HG03064 (cell line): ENCODE measurements around the gene LRP1B.

Source experiments
- ATAC-seq: cut with Tn5 transposase; IDR thresholded peaks from one replicate; pipeline ENCODE4 v1.9.1; 2021; ENCODE audit warnings: low read depth; ENCODE audit not compliant: unreplicated experiment

LRP1B gene

DNA sequence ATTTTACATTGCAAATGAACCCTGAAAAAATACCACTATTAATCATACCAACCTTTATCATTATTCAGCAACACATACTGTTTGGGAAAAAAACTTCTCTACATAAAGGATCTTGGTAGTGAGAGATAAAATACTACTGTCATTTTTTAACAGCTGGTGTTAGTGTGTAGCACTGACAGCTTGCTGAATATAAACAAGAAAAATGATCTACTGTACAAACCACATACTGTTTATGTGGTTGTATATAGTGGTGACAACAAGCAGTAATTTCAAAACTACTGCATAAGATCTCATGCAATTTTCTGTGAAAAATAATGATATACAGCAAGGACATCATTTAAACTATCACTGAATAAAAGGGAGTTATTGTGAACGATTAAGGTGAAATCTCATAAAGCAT lies 601.2 kb downstream of the LRP1B start:
- ATAC-seq, result no peak

DNA sequence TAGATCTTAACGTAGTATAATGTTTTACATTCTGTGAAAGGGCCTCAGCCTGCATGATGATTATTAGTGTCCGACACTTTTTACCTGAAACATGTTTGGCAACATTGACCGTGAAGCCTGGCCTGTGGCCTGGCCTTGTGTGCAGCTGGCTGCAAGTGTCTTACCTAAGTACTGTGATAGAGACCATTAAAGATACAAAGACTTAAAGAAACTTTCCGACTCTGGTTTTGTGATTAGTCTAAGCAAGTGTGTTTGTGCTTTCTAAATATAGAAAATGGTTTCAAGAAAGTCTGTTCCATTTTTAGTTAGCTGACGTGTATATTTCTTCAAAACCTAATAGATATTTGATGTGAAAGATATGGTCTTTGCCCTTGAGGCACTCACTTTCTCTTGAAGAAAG lies 601.8 kb downstream of the LRP1B start:
- ATAC-seq, result no peak

DNA sequence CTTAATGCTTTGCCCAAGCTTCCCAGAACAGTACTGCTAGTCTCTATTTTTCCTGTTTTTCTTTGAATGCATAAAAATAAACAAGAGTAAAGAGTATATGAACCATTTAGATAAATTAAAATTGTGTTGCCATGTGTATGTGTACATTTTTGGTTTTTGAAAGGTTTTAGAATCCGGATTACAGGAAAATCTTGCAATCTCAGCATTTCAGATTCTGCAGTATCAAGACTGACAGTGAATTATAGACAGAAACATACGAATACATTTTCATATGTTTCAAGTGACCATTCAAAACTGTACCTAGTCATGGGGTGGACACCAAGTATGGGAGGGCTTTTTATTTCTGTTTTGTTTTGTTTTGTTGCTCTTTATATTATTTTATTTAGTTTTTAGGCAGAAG lies 604.1 kb downstream of the LRP1B start:
- ATAC-seq, result no peak

DNA sequence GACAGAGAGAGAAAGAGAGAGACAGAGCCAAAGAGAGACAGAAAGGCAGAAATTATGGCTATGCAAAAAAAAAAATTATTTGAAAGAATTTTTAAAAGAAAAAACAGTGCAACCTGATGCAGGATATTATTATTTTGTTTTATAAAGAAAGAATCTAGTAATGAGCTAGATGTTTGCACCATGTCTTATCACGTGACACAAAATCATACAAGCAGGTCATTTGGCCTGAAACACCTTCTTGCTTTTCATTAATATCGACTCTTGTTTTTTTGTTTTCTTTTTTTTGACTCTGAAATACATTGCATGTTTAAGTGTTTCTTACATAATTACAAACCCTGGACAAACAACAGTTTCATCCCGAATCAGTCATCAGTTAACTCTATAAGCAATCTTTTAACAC lies 606.0 kb downstream of the LRP1B start:
- no peak for ATAC-seq

DNA sequence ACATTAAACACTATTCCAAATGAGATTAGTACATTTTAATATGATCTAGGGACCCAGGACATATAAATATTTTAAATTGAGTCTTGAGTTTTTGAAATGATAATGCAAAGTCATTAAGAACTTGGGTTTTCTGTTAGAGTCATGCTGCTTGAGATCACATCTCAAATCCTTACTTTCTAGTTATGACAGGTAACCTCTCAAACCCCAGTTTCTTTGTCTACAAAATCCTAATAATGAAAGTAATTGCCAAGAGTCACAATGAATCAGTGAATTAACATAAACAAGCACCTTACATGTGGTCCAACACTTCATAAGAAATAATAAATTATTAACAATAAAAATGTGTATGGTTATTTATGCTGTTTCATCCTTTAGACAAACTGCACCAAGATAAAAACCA lies 607.6 kb downstream of the LRP1B start:
- no peak for ATAC-seq

DNA sequence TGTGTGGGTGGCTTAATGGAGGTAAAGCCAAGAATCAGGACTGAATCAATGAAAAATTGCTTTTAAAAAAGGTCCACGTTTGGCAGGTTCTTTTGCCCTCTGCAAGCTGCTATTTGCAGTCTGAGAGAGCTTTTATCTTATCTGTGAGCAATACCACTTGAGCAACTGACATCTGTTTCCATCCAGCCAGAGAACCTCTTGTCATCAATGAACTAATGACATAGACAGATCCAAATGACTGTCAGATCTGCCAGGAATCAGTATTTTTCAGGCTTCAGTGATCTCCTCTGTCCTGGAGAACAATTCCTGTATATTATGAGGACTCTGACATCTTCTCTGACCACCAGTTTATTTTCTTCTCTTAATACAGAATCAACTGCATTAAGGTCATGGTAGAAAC lies 608.1 kb downstream of the LRP1B start:
- no peak for ATAC-seq

DNA sequence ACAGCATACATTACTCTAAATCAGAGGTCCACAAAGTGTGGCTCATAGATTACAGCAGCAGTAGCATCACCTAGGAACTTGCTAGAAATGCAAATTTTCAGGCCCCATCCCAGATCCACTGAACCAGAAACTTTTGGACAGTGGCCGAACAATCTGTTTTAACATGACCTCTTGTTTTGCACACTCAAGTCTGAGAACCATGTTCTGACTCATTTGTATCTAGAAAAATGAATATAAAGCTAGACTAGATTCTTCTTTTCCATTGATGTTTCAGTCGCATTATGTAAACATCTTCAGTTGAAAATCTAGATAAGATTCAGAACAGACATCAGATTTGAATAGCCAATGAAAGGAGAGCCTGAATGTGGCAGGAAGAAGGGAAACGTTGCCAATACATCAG lies 608.8 kb downstream of the LRP1B start:
- no peak for ATAC-seq

DNA sequence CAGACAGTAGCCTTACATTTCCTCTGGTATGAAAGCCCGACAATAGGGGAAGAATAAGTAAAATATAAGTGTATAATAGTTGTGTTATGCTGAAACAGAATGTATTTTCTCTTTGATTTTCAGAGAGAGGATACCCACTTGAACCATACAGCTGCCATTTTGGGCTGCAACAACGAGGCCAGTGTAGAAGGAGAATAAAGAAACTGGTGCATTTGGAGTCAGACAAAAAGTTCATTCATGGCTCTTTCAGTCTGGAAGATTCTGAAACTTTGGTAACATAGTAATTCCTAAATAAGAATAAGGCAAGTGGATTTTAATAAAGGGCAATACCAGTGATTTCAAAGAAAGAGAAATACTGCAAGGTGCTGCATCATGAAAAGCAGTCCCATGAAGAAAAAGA lies 610.9 kb downstream of the LRP1B start:
- ATAC-seq, result no peak

DNA sequence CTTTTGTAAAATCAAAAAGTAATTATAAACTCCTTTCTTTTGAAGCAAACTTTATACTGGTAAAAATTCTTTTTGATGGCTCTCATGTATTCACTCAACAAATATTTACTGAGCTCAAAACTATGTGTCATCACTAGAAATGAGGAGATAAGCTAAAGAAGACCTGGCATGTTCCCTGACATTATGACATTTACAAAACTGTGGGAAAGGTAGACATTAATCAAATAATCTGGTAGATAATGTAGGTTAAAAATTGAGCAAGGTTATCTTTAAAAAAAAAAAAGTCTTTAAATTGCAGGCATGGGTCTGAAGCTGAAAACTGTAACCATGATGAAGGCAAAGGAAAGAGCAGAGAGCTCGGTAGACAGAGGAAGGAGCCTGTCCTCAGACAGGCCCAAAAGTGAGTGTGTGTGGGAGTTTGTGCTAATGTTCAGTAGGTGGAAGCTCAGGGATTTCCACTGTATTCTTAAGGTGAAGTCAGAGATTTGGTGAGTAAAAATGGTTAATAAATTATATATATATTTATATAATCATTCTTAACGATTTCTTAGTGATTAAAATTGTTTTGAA lies 612.9 kb downstream of the LRP1B start:
- no peak for ATAC-seq

DNA sequence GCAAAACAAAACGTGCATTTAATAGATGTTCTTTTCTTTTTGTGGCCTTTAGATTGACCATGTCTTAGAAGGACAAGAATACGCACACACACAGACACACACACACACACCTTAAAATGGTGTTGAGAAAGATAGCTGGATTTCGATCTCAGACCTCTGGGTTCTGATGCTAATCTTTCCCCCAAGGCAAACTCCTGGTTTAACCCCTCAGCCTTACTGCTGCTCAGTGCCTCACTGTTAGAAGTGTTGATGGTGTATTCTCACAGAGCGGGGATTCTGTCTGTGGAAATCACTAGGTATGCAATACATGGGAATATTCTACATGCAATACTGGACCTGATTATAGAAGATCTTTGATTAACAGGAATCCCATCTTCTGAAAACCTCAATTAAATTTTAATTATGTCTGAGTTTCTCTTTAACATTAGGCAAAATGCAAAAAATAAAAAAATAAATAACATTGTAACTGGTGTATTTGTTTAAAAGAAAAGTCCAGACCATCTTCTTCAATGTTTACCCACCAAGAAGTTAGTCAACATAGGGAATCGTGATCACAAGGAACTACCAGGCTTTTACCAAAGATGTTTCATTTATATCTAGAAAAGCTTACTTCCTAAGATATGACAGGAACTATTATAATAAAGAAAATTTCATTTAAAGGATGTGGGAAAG lies 613.5 kb downstream of the LRP1B start:
- ATAC-seq, result no peak

DNA sequence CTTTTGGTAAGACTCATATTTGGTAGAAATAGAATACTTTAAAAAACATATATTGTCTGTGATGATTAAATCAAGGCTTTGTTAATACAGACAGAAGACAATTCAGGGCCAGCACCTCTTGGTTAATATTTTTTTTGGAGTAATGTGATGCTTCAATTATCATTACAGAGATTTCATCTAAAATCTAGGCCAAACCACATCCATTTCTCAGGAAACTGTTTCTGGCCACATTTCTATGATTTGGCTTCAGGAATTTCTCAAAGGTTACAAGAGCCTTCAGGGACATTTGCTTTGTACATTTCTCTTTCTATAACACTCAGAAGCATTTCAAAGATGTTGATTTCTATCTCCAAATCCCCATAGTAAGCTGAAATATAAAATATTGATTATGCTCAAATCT lies 614.9 kb downstream of the LRP1B start:
- no peak for ATAC-seq

DNA sequence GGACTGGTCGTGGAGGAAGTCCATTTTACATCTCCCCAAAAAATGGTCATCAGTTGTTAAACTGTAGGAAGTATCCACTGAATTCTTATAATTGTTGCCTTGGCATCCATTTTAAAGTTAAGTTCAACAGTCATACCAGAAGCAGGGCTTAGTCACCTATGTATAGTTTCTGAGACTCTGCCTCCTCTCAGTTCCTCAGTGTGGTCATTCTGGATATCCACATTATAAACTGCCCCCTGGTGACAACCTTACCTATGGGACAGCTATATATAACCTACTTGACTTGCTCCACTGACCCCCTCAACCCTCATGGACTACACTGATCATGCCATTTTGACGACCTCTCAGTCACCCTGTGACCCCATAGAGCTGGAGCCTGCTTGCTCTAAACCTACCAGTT lies 617.0 kb downstream of the LRP1B start:
- ATAC-seq, result peak; percentile 100

DNA sequence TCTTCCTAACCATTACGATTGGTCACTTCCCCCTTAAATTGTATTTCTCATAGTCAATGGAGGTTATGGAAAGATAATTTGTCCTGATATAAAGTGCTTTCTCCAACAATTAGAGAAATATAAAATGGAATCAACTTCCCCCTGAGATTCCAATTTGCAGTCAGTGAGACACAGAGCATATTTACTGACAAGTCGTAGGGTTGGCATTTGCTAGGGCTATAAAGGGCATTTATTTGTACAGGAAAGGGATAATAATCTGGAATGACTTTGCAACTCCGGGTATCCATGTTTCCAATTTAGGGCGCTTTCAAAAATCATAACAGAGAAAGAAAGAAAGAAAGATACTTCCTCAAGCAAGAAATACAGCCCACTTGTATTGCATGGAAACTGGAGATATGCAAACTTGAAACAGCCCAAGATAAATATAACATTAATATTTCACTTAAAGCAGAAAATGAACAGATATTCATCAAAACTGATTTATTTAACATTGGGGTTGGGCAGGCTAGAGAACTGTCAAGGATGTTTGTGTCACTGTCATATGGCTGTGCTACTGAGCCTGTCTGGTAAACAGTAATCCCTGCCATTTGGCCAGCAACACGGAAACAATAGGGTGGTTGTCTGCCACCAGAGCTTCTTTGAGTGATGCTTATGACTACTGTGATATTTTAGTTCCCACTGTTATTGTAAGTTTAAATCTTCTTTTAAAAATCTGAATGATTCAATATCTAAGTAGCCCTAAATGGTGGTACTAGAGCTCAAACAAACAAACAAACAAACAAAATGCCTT lies 621.8 kb downstream of the LRP1B start:
- no peak for ATAC-seq

DNA sequence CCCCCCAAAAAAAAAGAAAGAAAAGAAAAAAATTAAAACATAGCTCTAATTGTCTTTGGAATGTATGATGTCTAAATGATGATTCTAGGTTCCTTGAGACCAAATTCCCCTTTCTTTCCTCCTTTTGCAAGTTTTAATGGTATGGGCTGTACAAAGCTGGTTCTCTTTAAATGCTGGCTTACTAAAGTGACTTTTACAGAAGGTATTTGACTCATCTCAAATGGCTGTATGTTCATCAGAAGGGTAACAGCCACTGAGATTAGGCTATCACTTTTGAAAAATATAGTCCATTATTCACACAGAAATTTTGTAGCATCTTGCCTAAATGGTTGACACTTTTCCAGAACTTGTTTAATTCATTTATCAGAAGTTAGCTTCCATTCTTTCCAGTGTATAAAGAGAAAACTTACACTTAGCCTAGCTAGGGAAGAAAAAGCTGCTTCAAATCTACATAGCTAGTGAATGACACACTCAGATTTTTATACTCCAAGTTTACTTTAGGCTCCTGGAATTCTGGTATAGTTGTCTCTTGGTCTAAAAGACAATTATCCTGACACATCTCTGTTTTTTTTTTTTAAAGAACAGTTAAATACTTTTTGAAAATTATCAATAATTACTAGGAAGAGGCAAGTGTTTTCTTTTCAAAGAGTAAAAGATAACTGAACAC lies 622.6 kb downstream of the LRP1B start:
- ATAC-seq, result no peak

DNA sequence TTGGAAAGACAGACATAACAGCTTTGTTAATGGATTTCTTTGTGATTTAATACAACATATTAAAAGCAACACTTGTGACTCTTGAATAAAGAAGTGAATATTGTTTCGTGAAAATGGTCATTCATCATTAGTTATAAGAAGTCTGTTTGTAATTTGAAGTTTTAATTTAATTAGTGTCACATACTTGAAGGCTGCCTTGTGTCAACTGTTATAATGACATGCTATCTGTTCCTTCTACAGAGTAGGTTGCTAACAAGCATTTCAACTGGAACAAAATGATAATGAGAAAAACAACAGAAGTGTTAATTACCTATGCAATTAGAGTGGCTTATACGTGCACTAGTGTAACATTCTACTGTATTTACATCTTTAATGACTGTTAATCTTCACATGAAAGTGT lies 624.7 kb downstream of the LRP1B start:
- no peak for ATAC-seq

DNA sequence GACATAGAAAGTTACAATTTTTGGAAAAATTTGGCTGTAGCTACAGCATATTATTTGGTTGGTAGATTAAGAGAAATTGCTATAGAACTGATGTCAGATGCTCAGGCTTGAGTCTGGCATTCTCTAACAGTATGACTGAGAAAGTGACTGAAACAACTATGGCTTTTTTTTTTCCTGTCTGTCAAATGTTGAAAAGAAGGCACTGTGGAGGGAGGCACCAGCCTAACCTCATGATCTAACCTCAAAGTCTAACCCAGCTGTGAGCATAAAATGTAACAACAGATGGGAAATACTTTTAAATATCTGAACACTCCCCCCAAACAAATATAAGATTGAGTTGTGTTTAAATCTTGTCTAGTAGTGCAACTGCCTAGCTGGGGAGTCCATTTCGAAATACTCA lies 629.1 kb downstream of the LRP1B start:
- ATAC-seq, result no peak

DNA sequence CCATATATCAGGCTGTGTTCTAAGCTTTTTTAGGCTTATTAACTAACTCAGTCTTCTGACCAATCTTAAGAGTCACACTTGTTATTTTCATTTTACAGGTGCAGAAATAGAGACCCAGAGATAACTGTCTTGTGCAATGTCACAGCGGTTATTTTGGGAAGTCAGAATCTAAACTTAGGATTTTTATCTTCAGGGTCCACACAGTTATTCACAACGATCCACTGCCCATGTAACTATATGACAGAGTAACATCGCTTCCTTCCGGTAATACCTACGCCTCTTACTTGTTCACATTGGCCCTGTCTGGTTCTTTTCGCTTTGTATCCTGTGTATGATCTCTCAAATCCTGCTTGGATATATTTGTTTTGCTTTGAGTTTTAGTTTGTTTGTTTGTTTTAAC lies 631.7 kb downstream of the LRP1B start:
- ATAC-seq, result no peak

DNA sequence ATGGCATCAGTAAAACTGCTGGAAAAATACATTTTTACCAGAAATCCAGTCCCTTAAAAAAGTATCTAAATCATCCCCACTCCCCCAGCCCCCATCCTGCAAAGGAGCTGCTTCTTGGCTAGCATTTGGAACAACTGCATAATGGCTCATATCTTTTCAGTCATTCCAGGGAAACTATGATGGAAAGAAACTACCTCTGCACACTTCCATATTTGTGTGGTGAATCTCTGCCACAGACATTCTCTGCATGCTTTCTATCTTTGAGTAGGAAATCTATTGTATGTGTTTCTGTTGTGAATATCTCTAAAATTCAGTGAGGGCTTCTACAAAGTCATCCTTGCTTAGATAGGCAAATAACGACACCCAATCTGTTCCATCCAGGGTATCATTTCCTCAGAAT lies 632.3 kb downstream of the LRP1B start:
- ATAC-seq, result no peak

DNA sequence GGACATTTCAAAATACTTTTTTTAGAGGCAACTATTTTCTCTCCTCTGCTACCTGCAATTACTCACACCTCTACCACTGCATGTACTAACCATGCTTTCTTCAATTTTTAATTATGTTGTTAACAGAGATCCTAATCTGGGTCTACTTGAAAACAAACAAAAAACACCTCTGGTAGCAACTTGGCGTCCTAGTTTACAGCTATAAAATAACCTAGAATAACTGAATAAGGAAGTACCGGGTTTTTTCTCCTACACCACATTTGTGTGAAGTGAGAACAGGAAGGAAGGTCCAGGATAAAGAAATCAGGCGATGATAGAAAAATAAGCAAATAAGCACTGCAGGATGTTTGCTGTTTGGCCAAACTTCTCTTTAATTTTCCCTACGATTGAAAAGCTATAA lies 633.5 kb downstream of the LRP1B start:
- ATAC-seq, result no peak

DNA sequence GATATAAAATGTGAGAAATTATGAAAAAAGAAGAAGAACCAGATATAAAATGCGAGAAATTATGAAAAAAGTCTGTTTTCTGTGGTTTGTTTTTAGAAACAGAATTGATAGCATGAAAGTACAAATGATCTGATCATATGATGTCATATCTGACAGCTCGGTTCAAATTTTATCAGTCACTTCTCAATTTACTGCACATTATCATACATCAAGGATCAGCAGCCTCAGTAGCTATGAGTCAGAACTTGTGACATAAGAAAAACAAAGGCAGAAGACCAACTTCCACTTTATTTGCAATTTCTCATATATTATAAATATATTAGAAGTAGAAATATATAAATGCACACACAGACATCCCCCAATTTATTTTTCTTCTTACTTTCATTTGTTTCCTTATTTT lies 634.0 kb downstream of the LRP1B start:
- ATAC-seq, result no peak

DNA sequence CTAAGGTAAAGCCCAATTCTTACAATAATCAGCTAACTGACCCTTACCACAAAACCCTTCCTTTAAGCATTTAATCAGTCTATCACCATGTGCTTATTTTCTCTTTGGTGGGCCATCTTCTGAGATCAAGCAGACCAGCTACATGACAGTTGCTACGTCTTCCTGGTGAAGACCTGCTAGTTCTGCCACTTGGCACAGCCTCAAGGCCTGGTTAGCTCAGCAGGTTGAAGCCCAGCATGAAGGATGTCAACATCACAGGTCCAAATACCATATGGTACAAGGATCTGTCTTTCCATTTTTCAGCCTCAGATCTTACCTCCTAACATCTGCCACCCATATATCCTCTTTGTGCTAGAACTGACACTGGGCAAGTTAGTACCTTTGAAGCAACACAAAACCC lies 636.9 kb downstream of the LRP1B start:
- no peak for ATAC-seq

DNA sequence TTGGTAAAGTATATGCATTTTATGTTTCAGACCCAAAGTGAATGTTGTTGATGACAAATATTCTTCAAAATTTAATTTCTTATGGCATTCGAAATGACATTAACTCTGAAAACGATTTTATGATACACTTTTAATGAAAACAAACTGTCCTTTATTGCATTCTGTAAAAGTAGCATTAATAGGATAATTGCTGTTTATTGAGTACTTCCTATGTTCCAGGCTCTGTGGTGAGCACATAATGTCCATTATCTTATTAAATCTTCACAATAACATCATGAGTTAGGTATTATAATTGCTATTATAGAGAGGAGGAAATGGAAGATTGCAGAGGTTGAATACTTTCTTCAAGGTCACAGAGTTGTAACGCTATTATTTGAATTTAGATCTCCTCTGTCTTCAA lies 638.0 kb downstream of the LRP1B start:
- ATAC-seq, result no peak
